ENCODE results near the gene MLLT10.

- no peak for TF ChIP-seq POLR2A (IDR thresholded peaks at IDR 0.05; ENCODE audit: borderline replicate concordance, extremely low read depth, insufficient read depth, insufficient read length)
- TF ChIP-seq CTCF (IDR thresholded peaks at IDR 0.05 in 2 of 3, conservative IDR thresholded peaks at IDR 0.05 in 1 of 3; ENCODE audit: borderline replicate concordance in 1 of 3, insufficient read depth in 1 of 3, low read depth in 2 of 3, low read length in 2 of 3): no peak
- no peak for TF ChIP-seq SIN3A (IDR thresholded peaks at IDR 0.05; ENCODE audit: low read depth)
- no peak for TF ChIP-seq ZBTB33 (IDR thresholded peaks at IDR 0.05; ENCODE audit: extremely low read depth, insufficient replicate concordance, low read length)
- no peak for TF ChIP-seq MAX (IDR thresholded peaks at IDR 0.05)
- no peak for TF ChIP-seq REST (IDR thresholded peaks at IDR 0.05; ENCODE audit: low read depth)
- TF ChIP-seq EZH2 (IDR thresholded peaks at IDR 0.05): no peak
- no peak for TF ChIP-seq ZNF274 (IDR thresholded peaks at IDR 0.05; ENCODE audit: low read depth, low read length)
- no peak for TF ChIP-seq SP1 (IDR thresholded peaks at IDR 0.05; ENCODE audit: low read depth)
- TF ChIP-seq RAD21 (IDR thresholded peaks at IDR 0.05; ENCODE audit: low read depth): no peak
These were observed 83.2 kb downstream of the MLLT10 start for GRCh38 chr10:21617267-21617666.
